Trophoblast cell (in vitro differentiated cells and primary cell): ENCODE data around the gene ELK3.
A peak's percentile ranks its signal among the peaks of the same experiment; 100 is the strongest.

ENCODE experiments used
- DNase-seq, 2 donors: peaks; one replicate each; pipeline ENCODE4 v3.0.0-alpha.2; 2016
- H2AFZ ChIP-seq: 2 replicates; pipeline ENCODE4 v1.6.1; 2013; ENCODE audit warnings: low read length, moderate library complexity, mild to moderate bottlenecking; ENCODE audit not compliant: insufficient read depth, poor library complexity
- H2AK5ac ChIP-seq: 2 replicates; pipeline ENCODE4 v1.6.1; 2013; ENCODE audit warnings: mild to moderate bottlenecking, low read length
- H2BK120ac ChIP-seq: 2 replicates; pipeline ENCODE4 v1.6.1; 2013; ENCODE audit warnings: low read length, mild to moderate bottlenecking, moderate library complexity; ENCODE audit not compliant: insufficient read depth, poor library complexity
- H2BK12ac ChIP-seq: 2 replicates; pipeline ENCODE4 v1.6.1; 2013; ENCODE audit warnings: mild to moderate bottlenecking, low read length, moderate library complexity
- H2BK5ac ChIP-seq: 2 replicates; pipeline ENCODE4 v1.6.1; 2013; ENCODE audit warnings: low read length, low read depth, moderate library complexity, mild to moderate bottlenecking; ENCODE audit not compliant: poor library complexity
- H3K14ac ChIP-seq: 2 replicates; pipeline ENCODE4 v1.6.1; 2013; ENCODE audit warnings: mild to moderate bottlenecking, low read length
- H3K18ac ChIP-seq: 2 replicates; pipeline ENCODE4 v1.6.1; 2013; ENCODE audit warnings: mild to moderate bottlenecking, low read length
- H3K23ac ChIP-seq: 2 replicates; pipeline ENCODE4 v1.6.1; 2013; ENCODE audit warnings: low read length
- H3K27ac ChIP-seq: 2 replicates; pipeline ENCODE4 v1.5.1; 2013; ENCODE audit warnings: low read depth, mild to moderate bottlenecking, inconsistent platforms, low read length, moderate library complexity
- H3K27me3 ChIP-seq: 2 replicates; pipeline ENCODE4 v1.6.1; 2013; ENCODE audit warnings: inconsistent platforms, mild to moderate bottlenecking, low read length, moderate library complexity; ENCODE audit not compliant: insufficient read depth
- H3K36me3 ChIP-seq, 2 experiments: 1 replicate in 1 of 2; 2 replicates in 1 of 2; pipeline ENCODE4 v1.6.1; 2013; ENCODE audit warnings: low read length in 2 of 2, mild to moderate bottlenecking in 2 of 2, moderate library complexity in 1 of 2; ENCODE audit not compliant: insufficient read depth in 2 of 2, control insufficient read depth in 1 of 2
- H3K4ac ChIP-seq: 2 replicates; pipeline ENCODE4 v1.6.1; 2013; ENCODE audit warnings: low read depth, mild to moderate bottlenecking, low read length, moderate library complexity
- H3K4me1 ChIP-seq, 2 experiments: 1 replicate in 1 of 2; 2 replicates in 1 of 2; pipeline ENCODE4 v1.6.1; 2013; ENCODE audit warnings: low read length in 2 of 2, mild to moderate bottlenecking in 2 of 2, moderate library complexity in 1 of 2; ENCODE audit not compliant: insufficient read depth in 2 of 2, control insufficient read depth in 1 of 2
- H3K4me2 ChIP-seq: 2 replicates; pipeline ENCODE4 v1.6.1; 2013; ENCODE audit warnings: inconsistent platforms, mild to moderate bottlenecking, low read length, moderate library complexity
- H3K4me3 ChIP-seq: 2 replicates; pipeline ENCODE4 v1.5.1; 2013; ENCODE audit warnings: mild to moderate bottlenecking, low read depth, low read length, inconsistent platforms
- H3K79me1 ChIP-seq: one replicate; pipeline ENCODE4 v1.6.1; 2013; ENCODE audit warnings: low read length
- H3K79me2 ChIP-seq: 2 replicates; pipeline ENCODE4 v1.6.1; 2013; ENCODE audit warnings: low read length, mild to moderate bottlenecking; ENCODE audit not compliant: control insufficient read depth, insufficient read depth, poor library complexity
- H3K9ac ChIP-seq: 2 replicates; pipeline ENCODE4 v1.6.1; 2013; ENCODE audit warnings: mild to moderate bottlenecking, low read length
- H3K9me3 ChIP-seq: 2 replicates; pipeline ENCODE4 v1.6.1; 2013; ENCODE audit warnings: low read depth, mild to moderate bottlenecking, control low read depth, inconsistent platforms, low read length; ENCODE audit not compliant: insufficient read depth
- H4K12ac ChIP-seq: 2 replicates; pipeline ENCODE4 v1.6.1; 2013; ENCODE audit warnings: low read depth, mild to moderate bottlenecking, low read length, moderate library complexity
- H4K8ac ChIP-seq: 2 replicates; pipeline ENCODE4 v1.6.1; 2013; ENCODE audit warnings: low read depth, mild to moderate bottlenecking, low read length, moderate library complexity
- H4K91ac ChIP-seq: one replicate; pipeline ENCODE4 v1.6.1; 2013; ENCODE audit warnings: low read depth, mild to moderate bottlenecking, low read length, moderate library complexity
- WGBS: extraction: QIAGEN DNeasy Blood & Tissue Kit; methylation state at CpG from one replicate; pipeline ENCODE4 v1.1.7; 2013; ENCODE audit warnings: missing lambda C conversion rate; ENCODE audit not compliant: insufficient read length, insufficient coverage; ENCODE audit errors: extremely low coverage; 5-methylcytosine and 5-hydroxymethylcytosine counted together

ELK3 gene

GRCh38 chr12:96186607-96187301 is 7.4 kb upstream of the ELK3 start:
- H4K8ac ChIP-seq = no peak overlapping the region
- H2BK120ac ChIP-seq = no peak overlapping the region

DNA sequence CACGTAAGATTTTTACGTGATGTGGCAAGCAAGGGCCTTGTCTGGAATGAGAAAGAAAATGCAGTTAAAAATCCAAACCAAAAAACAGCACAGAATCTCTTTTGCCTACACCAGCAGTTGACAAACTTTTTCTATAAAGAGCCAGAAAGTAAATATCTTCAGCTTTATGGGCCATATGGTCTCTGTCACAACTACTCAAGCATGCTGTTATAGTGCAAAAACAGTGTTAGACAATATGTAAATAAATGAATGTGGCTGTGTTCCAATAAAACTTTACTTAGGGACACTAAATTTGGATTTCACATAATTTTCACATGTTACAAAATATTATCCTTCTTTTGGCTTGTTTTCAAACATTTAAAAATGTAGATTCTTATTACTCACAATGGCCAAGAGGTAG is 6.2 kb upstream of the ELK3 start:
- no peak overlapping the region for H3K23ac ChIP-seq
- WGBS = no CpG with 5 or more reads among the region's 2 CpGs
- no peak overlapping the region for H2AFZ ChIP-seq

More at GRCh38 chr12:96186607-96187301, 7.4 kb upstream of the ELK3 start:
- H3K4ac ChIP-seq = no peak overlapping the region
- no peaks in the 10 kb centered on the region for H3K79me1 ChIP-seq
- H3K27ac ChIP-seq = no peak overlapping the region
- H3K18ac ChIP-seq = no peak overlapping the region
- H2BK5ac ChIP-seq = no peak overlapping the region
- no CpG with 5 or more reads among the region's 10 CpGs for WGBS
- H3K9ac ChIP-seq = no peak overlapping the region
- no peak overlapping the region for H2AFZ ChIP-seq
- no peak overlapping the region for H3K14ac ChIP-seq
- no peak for DNase-seq
- no peak overlapping the region for H4K91ac ChIP-seq
- H2AK5ac ChIP-seq = no peak overlapping the region
- H3K79me2 ChIP-seq = no peaks in the 10 kb centered on the region
- no peaks in the 10 kb centered on the region for H3K9me3 ChIP-seq
- H4K12ac ChIP-seq = no peak overlapping the region
- H3K4me2 ChIP-seq = no peak overlapping the region
- H3K36me3 ChIP-seq = no peaks in the 10 kb centered on the region
- H3K23ac ChIP-seq = no peak overlapping the region
- H3K27me3 ChIP-seq = no peaks in the 10 kb centered on the region
- H3K4me3 ChIP-seq = no peak overlapping the region
- H2BK12ac ChIP-seq = no peak overlapping the region
- H3K4me1 ChIP-seq = peaks cover 0 to 4% of the 10 kb centered on the region in 2 experiments

DNA sequence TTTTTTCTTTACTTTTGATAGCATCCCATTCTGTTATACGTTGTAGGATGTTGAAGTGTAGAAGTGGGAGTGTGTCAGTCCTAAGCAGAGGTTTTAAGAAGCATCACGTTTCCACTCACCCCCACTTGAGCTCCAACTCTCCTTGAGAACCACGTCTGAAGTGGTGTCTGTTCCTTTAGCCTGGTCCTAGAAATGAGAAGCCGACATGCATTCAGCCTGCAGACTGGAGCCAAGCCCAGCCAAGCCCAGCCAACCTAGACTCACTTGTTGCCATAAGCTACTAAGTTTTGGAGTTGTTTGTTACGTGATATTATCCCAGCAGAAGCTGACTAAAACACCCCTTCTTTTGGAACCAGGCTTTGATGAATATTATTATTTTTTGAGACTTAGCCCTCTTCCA is 4.4 kb upstream of the ELK3 start:
- no peak overlapping the region for H3K9ac ChIP-seq
- no peak overlapping the region for H2BK120ac ChIP-seq
- no peak overlapping the region for H3K23ac ChIP-seq
- H2AK5ac ChIP-seq = no peak overlapping the region
- H2AFZ ChIP-seq = no peak overlapping the region
- H3K4ac ChIP-seq = no peak overlapping the region
- no peaks in the 10 kb centered on the region for H3K36me3 ChIP-seq
- H4K8ac ChIP-seq = no peak overlapping the region
- DNase-seq = no peak
- no CpG with 5 or more reads among the region's 5 CpGs for WGBS
- peaks cover 5% of the 10 kb centered on the region for H3K79me2 ChIP-seq
- H3K27me3 ChIP-seq = no peaks in the 10 kb centered on the region
- H2BK12ac ChIP-seq = no peak overlapping the region
- H3K4me2 ChIP-seq = no peak overlapping the region
- H4K12ac ChIP-seq = no peak overlapping the region
- no peak overlapping the region for H3K27ac ChIP-seq
- H3K4me3 ChIP-seq = no peak overlapping the region
- H3K18ac ChIP-seq = no peak overlapping the region
- no peak overlapping the region for H3K14ac ChIP-seq
- no peak overlapping the region for H2BK5ac ChIP-seq
- H3K79me1 ChIP-seq = peaks cover 13% of the 10 kb centered on the region
- H3K4me1 ChIP-seq = peaks cover 6 to 8% of the 10 kb centered on the region in 2 experiments
- H4K91ac ChIP-seq = no peak overlapping the region
- H3K9me3 ChIP-seq = no peaks in the 10 kb centered on the region

More for the DNA sequence above, 6.2 kb upstream of the ELK3 start:
- Histone ChIP-seq H3K14ac (no peak overlapping the region), H3K79me2 (no peaks in the 10 kb centered on the region), H3K4ac (no peak overlapping the region), H4K91ac (no peak overlapping the region), H3K27me3 (no peaks in the 10 kb centered on the region), H3K18ac (no peak overlapping the region), H3K9me3 (no peaks in the 10 kb centered on the region), H3K4me2 (no peak overlapping the region), H4K8ac (no peak overlapping the region), H3K4me3 (no peak overlapping the region), H2BK120ac (no peak overlapping the region), H3K79me1 (no peaks in the 10 kb centered on the region), H2BK5ac (no peak overlapping the region), H3K4me1 (peaks cover 0 to 4% of the 10 kb centered on the region in 2 experiments), H3K36me3 (no peaks in the 10 kb centered on the region), H2BK12ac (no peak overlapping the region), H3K27ac (no peak overlapping the region), H2AK5ac (no peak overlapping the region), H3K9ac (no peak overlapping the region), H4K12ac (no peak overlapping the region)
- no peak for DNase-seq

- Histone ChIP-seq H4K91ac (no peak overlapping the region), H3K9ac (no peak overlapping the region), H3K79me1 (peaks cover 20% of the 10 kb centered on the region), H2BK120ac (no peak overlapping the region), H3K36me3 (no peaks in the 10 kb centered on the region), H2AK5ac (no peak overlapping the region), H3K14ac (no peak overlapping the region), H3K4me3 (no peak overlapping the region), H4K8ac (no peak overlapping the region), H3K27ac (no peak overlapping the region), H3K4me1 (peaks cover 6 to 8% of the 10 kb centered on the region in 2 experiments), H2BK12ac (no peak overlapping the region), H2AFZ (no peak overlapping the region), H3K23ac (no peak overlapping the region), H3K4ac (no peak overlapping the region), H3K4me2 (no peak overlapping the region), H3K79me2 (peaks cover 10% of the 10 kb centered on the region), H2BK5ac (no peak overlapping the region), H3K18ac (no peak overlapping the region), H4K12ac (no peak overlapping the region), H3K27me3 (no peaks in the 10 kb centered on the region), H3K9me3 (no peaks in the 10 kb centered on the region)
- WGBS = no CpG with 5 or more reads among the region's 10 CpGs
- DNase-seq = peak in 1 of 2 donors; percentile 26
These were observed 3.6 kb upstream of the ELK3 start for GRCh38 chr12:96190413-96191108.
